GM23338 (cell line): Measurements from ENCODE around the gene DCD. TPM values are rescaled to one million over a fixed set of nuclear protein-coding genes. Genes with fewer than 3 reads are reported as not detected.

ENCODE experiments used
- ATAC-seq: fragments of 200-7000 bp; cut with Tn5 transposase; 3 replicates; pipeline ENCODE4 v1.9.1; 2020
- DNase-seq: peaks from one replicate; pipeline ENCODE4 v3.0.0-alpha.2; 2015; ENCODE audit warnings: low spot score
- H2AFZ ChIP-seq: fragments of 200-600 bp; sonication (generic); 2 replicates; pipeline ENCODE4 v1.8.0; 2016; ENCODE audit warnings: antibody characterized with exemption, mild to moderate bottlenecking, moderate library complexity
- H3F3A ChIP-seq: fragments of 200-600 bp; sonication (generic); replicated peaks from 2 replicates; pipeline ENCODE4 v1.8.0; 2017; ENCODE audit warnings: antibody characterized with exemption, mixed run types, low read depth
- H3K27ac ChIP-seq: fragments of 200-600 bp; sonication (generic); 2 replicates; pipeline ENCODE4 v1.6.1; 2016; ENCODE audit warnings: low read depth
- H3K27me3 ChIP-seq: fragments of 200-600 bp; sonication (generic); 2 replicates; pipeline ENCODE4 v1.8.0; 2016; ENCODE audit warnings: mild to moderate bottlenecking, mixed run types, moderate library complexity; ENCODE audit not compliant: insufficient read depth
- H3K36me3 ChIP-seq: fragments of 200-600 bp; sonication (generic); 2 replicates; pipeline ENCODE4 v1.8.0; 2016; ENCODE audit warnings: mild to moderate bottlenecking; ENCODE audit not compliant: insufficient read depth
- H3K4me1 ChIP-seq: fragments of 200-600 bp; sonication (generic); 2 replicates; pipeline ENCODE4 v1.8.0; 2016; ENCODE audit warnings: mild to moderate bottlenecking, moderate library complexity; ENCODE audit not compliant: insufficient read depth
- H3K4me2 ChIP-seq: fragments of 200-600 bp; sonication (generic); 2 replicates; pipeline ENCODE4 v1.7.1; 2017; ENCODE audit warnings: mixed run types
- H3K4me3 ChIP-seq: fragments of 200-600 bp; sonication (generic); 2 replicates; pipeline ENCODE4 v1.6.1; 2016; ENCODE audit warnings: mixed run types
- H3K79me2 ChIP-seq: fragments of 200-600 bp; sonication (generic); replicated peaks from 2 replicates; pipeline ENCODE4 v1.8.0; 2017; ENCODE audit warnings: mild to moderate bottlenecking; ENCODE audit not compliant: insufficient read depth
- H3K9me2 ChIP-seq: fragments of 200-600 bp; sonication (generic); 2 replicates; pipeline ENCODE4 v1.8.0; 2017; ENCODE audit not compliant: insufficient read depth
- H4K20me1 ChIP-seq: fragments of 200-600 bp; sonication (generic); replicated peaks from 2 replicates; pipeline ENCODE4 v1.8.0; 2017; ENCODE audit warnings: mild to moderate bottlenecking; ENCODE audit not compliant: insufficient read depth
- H3K27ac Mint-ChIP-seq: 2 replicates; pipeline ENCODE4 v1.8.0; 2020; ENCODE audit warnings: inconsistent platforms, mild to moderate bottlenecking, moderate library complexity, mixed read lengths
- H3K27me3 Mint-ChIP-seq: 3 replicates; pipeline ENCODE4 v1.8.0; 2022; ENCODE audit warnings: low read depth, mild to moderate bottlenecking, moderate library complexity, mixed read lengths, inconsistent platforms; ENCODE audit not compliant: insufficient read depth, poor library complexity
- H3K36me3 Mint-ChIP-seq: 3 replicates; pipeline ENCODE4 v1.8.0; 2021; ENCODE audit warnings: low read depth, mild to moderate bottlenecking, inconsistent platforms, moderate library complexity, mixed read lengths
- H3K4me1 Mint-ChIP-seq: 3 replicates; pipeline ENCODE4 v1.8.0; 2020; ENCODE audit warnings: mild to moderate bottlenecking, inconsistent platforms, mixed read lengths
- H3K4me3 Mint-ChIP-seq: 3 replicates; pipeline ENCODE4 v1.8.0; 2021; ENCODE audit warnings: moderate library complexity, mild to moderate bottlenecking, inconsistent platforms, mixed read lengths
- H3K9me3 Mint-ChIP-seq: 3 replicates; pipeline ENCODE4 v1.8.0; 2020; ENCODE audit warnings: moderate library complexity, mild to moderate bottlenecking, inconsistent platforms, mixed read lengths
- CREB1 ChIP-seq: fragments of 250-450 bp; sonication (Bioruptor Pico); IDR thresholded peaks from 2 replicates; pipeline ENCODE4 v1.5.0; 2020; ENCODE audit warnings: low read depth, mild to moderate bottlenecking, moderate library complexity
- CTCF ChIP-seq, 2 experiments: fragments of 200-600 bp in 1 of 2; sonication (generic) in 1 of 2; conservative IDR thresholded peaks; 2 replicates each; pipeline versions ENCODE4 v1.5.1 to v1.6.1; 2016 to 2017; ENCODE audit warnings: antibody characterized with exemption in 2 of 2, low read depth in 2 of 2, mild to moderate bottlenecking in 2 of 2, moderate library complexity in 1 of 2
- ETS1 ChIP-seq: IDR thresholded peaks from 2 replicates; pipeline ENCODE4 v1.6.1; 2016; ENCODE audit warnings: antibody characterized with exemption
- EZH2 ChIP-seq: fragments of 200-600 bp; sonication (generic); IDR thresholded peaks from one replicate; pipeline ENCODE4 v1.8.0; 2017; ENCODE audit warnings: antibody characterized with exemption, mild to moderate bottlenecking, low read depth; ENCODE audit not compliant: unreplicated experiment
- EZH2phosphoT487 ChIP-seq: fragments of 200-600 bp; sonication (generic); IDR thresholded peaks from one replicate; pipeline ENCODE4 v1.8.1; 2018; ENCODE audit warnings: antibody characterized with exemption; ENCODE audit not compliant: unreplicated experiment
- JUNB ChIP-seq: IDR thresholded peaks from one replicate; pipeline ENCODE4 v1.6.1; 2016; ENCODE audit warnings: antibody characterized with exemption; ENCODE audit not compliant: unreplicated experiment
- NANOG ChIP-seq: IDR thresholded peaks from 2 replicates; pipeline ENCODE4 v1.6.1; 2016; ENCODE audit warnings: antibody characterized with exemption, borderline replicate concordance
- POLR2AphosphoS5 ChIP-seq: IDR thresholded peaks from 2 replicates; pipeline ENCODE4 v1.6.1; 2016; ENCODE audit warnings: antibody characterized with exemption, low read depth
- STAT1 ChIP-seq: IDR thresholded peaks from one replicate; pipeline ENCODE4 v1.6.1; 2016; ENCODE audit warnings: antibody characterized with exemption; ENCODE audit not compliant: unreplicated experiment
- ZNF114 ChIP-seq: fragments of 250-450 bp; sonication (Bioruptor Pico); IDR thresholded peaks from 2 replicates; pipeline ENCODE4 v1.5.0; 2020; ENCODE audit warnings: mild to moderate bottlenecking, moderate library complexity
- polyA plus RNA-seq: library from polyadenylated mRNA; unstranded; fragments of >200 nt; fragmentation: Nextera tagmentation; extraction: Ambion mirVana; gene quantifications from 2 replicates; pipeline ENCODE4 v1.2.1, GENCODE V29; 2016
- total RNA-seq: library from RNA; depleted of rRNA; stranded (reverse); fragments of >200 nt; shearing (Covaris generic); gene quantifications from 2 replicates; pipeline ENCODE4 v1.2.3, GENCODE V29; 2014
- TF ChIP-seq, protein P1 (sequence below): fragments of 250-450 bp; sonication (Bioruptor Pico); IDR thresholded peaks from 2 replicates; pipeline ENCODE4 v1.5.0; 2020; ENCODE audit warnings: mild to moderate bottlenecking, moderate library complexity
- TF ChIP-seq, protein P2 (sequence below): IDR thresholded peaks from one replicate; pipeline ENCODE4 v1.6.1; 2018; ENCODE audit warnings: antibody characterized with exemption; ENCODE audit not compliant: unreplicated experiment

Gene DCD
- total and polyA plus RNA-seq, 2 experiments from 2014 or later = not detected

DNA sequence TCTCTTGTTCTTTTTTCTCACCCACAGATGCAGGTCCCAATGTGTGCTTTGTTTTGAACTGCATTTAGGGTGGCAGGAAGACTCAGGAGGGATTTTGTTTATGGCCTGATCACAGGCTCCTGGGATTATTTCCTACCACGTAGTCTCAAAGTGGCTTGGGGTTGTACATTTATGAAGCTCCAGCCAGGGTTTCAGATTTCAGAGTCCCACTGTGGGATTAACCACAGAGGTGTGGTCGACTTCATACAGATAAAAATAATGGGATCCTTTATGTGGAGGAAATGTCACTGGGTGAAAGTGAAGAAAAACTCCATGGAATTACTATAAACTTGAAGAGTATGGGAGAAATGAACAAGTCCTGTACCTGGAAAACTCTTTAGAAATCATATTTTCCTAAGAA, 45.5 kb downstream of the DCD start:
- Histone ChIP-seq H3K27ac (no peak overlapping the region), H3F3A (no peaks in the 10 kb centered on the region), H2AFZ (no peak overlapping the region), H3K4me2 (no peak overlapping the region), H3K36me3 (no peaks in the 10 kb centered on the region), H3K4me3 (no peak overlapping the region), H3K4me1 (no peaks in the 10 kb centered on the region; the same call in 1 of the 2 replicates), H3K27me3 (no peaks in the 10 kb centered on the region), H3K9me2 (no peaks in the 10 kb centered on the region), H3K79me2 (no peaks in the 10 kb centered on the region), H4K20me1 (no peaks in the 10 kb centered on the region)
- H3K9me3 Mint-ChIP-seq = no peaks in the 10 kb centered on the region
- no peaks in the 10 kb centered on the region for H3K36me3 Mint-ChIP-seq
- DNase-seq (no peak), ATAC-seq (no peak)
- H3K27me3 Mint-ChIP-seq = peaks cover 5% of the 10 kb centered on the region
- H3K4me3 Mint-ChIP-seq = no peak overlapping the region
- TF ChIP-seq, protein P1, sequence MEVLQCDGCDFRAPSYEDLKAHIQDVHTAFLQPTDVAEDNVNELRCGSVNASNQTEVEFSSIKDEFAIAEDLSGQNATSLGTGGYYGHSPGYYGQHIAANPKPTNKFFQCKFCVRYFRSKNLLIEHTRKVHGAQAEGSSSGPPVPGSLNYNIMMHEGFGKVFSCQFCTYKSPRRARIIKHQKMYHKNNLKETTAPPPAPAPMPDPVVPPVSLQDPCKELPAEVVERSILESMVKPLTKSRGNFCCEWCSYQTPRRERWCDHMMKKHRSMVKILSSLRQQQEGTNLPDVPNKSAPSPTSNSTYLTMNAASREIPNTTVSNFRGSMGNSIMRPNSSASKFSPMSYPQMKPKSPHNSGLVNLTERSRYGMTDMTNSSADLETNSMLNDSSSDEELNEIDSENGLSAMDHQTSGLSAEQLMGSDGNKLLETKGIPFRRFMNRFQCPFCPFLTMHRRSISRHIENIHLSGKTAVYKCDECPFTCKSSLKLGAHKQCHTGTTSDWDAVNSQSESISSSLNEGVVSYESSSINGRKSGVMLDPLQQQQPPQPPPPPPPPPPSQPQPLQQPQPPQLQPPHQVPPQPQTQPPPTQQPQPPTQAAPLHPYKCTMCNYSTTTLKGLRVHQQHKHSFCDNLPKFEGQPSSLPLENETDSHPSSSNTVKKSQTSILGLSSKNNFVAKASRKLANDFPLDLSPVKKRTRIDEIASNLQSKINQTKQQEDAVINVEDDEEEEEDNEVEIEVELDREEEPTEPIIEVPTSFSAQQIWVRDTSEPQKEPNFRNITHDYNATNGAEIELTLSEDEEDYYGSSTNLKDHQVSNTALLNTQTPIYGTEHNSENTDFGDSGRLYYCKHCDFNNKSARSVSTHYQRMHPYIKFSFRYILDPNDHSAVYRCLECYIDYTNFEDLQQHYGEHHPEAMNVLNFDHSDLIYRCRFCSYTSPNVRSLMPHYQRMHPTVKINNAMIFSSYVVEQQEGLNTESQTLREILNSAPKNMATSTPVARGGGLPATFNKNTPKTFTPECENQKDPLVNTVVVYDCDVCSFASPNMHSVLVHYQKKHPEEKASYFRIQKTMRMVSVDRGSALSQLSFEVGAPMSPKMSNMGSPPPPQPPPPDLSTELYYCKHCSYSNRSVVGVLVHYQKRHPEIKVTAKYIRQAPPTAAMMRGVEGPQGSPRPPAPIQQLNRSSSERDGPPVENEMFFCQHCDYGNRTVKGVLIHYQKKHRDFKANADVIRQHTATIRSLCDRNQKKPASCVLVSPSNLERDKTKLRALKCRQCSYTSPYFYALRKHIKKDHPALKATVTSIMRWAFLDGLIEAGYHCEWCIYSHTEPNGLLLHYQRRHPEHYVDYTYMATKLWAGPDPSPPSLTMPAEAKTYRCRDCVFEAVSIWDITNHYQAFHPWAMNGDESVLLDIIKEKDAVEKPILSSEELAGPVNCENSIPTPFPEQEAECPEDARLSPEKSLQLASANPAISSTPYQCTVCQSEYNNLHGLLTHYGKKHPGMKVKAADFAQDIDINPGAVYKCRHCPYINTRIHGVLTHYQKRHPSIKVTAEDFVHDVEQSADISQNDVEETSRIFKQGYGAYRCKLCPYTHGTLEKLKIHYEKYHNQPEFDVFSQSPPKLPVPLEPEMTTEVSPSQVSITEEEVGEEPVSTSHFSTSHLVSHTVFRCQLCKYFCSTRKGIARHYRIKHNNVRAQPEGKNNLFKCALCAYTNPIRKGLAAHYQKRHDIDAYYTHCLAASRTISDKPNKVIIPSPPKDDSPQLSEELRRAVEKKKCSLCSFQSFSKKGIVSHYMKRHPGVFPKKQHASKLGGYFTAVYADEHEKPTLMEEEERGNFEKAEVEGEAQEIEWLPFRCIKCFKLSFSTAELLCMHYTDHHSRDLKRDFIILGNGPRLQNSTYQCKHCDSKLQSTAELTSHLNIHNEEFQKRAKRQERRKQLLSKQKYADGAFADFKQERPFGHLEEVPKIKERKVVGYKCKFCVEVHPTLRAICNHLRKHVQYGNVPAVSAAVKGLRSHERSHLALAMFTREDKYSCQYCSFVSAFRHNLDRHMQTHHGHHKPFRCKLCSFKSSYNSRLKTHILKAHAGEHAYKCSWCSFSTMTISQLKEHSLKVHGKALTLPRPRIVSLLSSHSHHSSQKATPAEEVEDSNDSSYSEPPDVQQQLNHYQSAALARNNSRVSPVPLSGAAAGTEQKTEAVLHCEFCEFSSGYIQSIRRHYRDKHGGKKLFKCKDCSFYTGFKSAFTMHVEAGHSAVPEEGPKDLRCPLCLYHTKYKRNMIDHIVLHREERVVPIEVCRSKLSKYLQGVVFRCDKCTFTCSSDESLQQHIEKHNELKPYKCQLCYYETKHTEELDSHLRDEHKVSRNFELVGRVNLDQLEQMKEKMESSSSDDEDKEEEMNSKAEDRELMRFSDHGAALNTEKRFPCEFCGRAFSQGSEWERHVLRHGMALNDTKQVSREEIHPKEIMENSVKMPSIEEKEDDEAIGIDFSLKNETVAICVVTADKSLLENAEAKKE (CRISPR knock-in tag) = no peak
- TF ChIP-seq, protein P2, sequence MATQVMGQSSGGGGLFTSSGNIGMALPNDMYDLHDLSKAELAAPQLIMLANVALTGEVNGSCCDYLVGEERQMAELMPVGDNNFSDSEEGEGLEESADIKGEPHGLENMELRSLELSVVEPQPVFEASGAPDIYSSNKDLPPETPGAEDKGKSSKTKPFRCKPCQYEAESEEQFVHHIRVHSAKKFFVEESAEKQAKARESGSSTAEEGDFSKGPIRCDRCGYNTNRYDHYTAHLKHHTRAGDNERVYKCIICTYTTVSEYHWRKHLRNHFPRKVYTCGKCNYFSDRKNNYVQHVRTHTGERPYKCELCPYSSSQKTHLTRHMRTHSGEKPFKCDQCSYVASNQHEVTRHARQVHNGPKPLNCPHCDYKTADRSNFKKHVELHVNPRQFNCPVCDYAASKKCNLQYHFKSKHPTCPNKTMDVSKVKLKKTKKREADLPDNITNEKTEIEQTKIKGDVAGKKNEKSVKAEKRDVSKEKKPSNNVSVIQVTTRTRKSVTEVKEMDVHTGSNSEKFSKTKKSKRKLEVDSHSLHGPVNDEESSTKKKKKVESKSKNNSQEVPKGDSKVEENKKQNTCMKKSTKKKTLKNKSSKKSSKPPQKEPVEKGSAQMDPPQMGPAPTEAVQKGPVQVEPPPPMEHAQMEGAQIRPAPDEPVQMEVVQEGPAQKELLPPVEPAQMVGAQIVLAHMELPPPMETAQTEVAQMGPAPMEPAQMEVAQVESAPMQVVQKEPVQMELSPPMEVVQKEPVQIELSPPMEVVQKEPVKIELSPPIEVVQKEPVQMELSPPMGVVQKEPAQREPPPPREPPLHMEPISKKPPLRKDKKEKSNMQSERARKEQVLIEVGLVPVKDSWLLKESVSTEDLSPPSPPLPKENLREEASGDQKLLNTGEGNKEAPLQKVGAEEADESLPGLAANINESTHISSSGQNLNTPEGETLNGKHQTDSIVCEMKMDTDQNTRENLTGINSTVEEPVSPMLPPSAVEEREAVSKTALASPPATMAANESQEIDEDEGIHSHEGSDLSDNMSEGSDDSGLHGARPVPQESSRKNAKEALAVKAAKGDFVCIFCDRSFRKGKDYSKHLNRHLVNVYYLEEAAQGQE = no peak
- TF ChIP-seq JUNB (no peak), POLR2AphosphoS5 (no peak), ETS1 (no peak), ZNF114 (CRISPR knock-in tag) (no peak), EZH2 (no peak), EZH2phosphoT487 (no peak), STAT1 (no peak), NANOG (no peak), CREB1 (CRISPR knock-in tag) (no peak), CTCF (conservative IDR thresholded peaks at IDR 0.05; ENCODE audit: low read depth in 2 of 2) (no peak)
- H3K27ac Mint-ChIP-seq = no peak overlapping the region
- H3K4me1 Mint-ChIP-seq = peaks cover 2% of the 10 kb centered on the region; the same call in 1 of the 3 replicates
